ENCODE measurements around the gene ARMC7.

- TF ChIP-seq POLR2A (IDR thresholded peaks at IDR 0.05) (no peak), CTCF (IDR thresholded peaks at IDR 0.05) (no peak)
Observed at GRCh38 chr17:75155191-75155601, 45.4 kb downstream of the ARMC7 start.

Measured in body of pancreas (tissue), 4 donors.